Measurements from ENCODE around the gene ENO3. TPM values are rescaled to one million over a fixed set of nuclear protein-coding genes. Genes with fewer than 3 reads are reported as not detected.

ENO3 gene
- total RNA-seq, 1 experiment from 2014 or later, result 24.6 TPM

- TF ChIP-seq ZBTB33 (IDR thresholded peaks at IDR 0.05; ENCODE audit: extremely low read depth, insufficient replicate concordance, low read length), result no peak
- TF ChIP-seq CTCF (IDR thresholded peaks at IDR 0.05 in 2 of 3, conservative IDR thresholded peaks at IDR 0.05 in 1 of 3; ENCODE audit: borderline replicate concordance in 1 of 3, insufficient read depth in 1 of 3, low read depth in 2 of 3, low read length in 2 of 3), result no peak
- TF ChIP-seq MAX (IDR thresholded peaks at IDR 0.05), result no peak
- no peak for TF ChIP-seq ATF3 (IDR thresholded peaks at IDR 0.05)
- no peak for TF ChIP-seq POLR2AphosphoS5 (IDR thresholded peaks at IDR 0.05; ENCODE audit: low read depth, low read length)
- TF ChIP-seq CEBPB (IDR thresholded peaks at IDR 0.05; ENCODE audit: low read depth), result no peak
Observed at GRCh38 chr17:4901648-4902344, 49.1 kb upstream of the ENO3 start (continued).

GRCh38 chr17:4902540-4902939 is 48.4 kb upstream of the ENO3 start:
- H3K9ac ChIP-seq (ENCODE audit: low read length), result no peak overlapping the region
- H4K20me1 ChIP-seq (ENCODE audit: insufficient read depth), result no peaks in the 10 kb centered on the region
- H3K4me3 ChIP-seq (replicated peaks in 1 of 2; ENCODE audit: low read depth in 1 of 2, low read length in 2 of 2), result no peak overlapping the region
- DNase-seq (ENCODE audit: low read depth, low spot score), result no peak
- ChIA-PET RAD21 (ENCODE audit: low non-redundant PET in 1 of 2, low total read pairs in 2 of 2, uncharacterized antibody in 2 of 2, unreplicated experiment in 2 of 2) (interaction anchor here in 1 of 2 experiments (0.6 kb wide), 1 partner anchor 8 kb away, joined by 3 read pairs; no protein-coding TSS in a partner anchor), CTCF (interaction anchor here (0.9 to 2.1 kb wide), 5 partner anchors 38 to 276 kb away, joined by 3 to 7 read pairs (median 3); partner anchors contain the start of genes RNF167, SLC25A11 and SPAG7), POLR2A (no interaction called here)
- TF ChIP-seq POLR2AphosphoS5 (IDR thresholded peaks at IDR 0.05; ENCODE audit: low read depth, low read length), result 0 out of 2 replicates have a peak, but pooled peaks have one; percentile 6
- TF ChIP-seq SRF (IDR thresholded peaks at IDR 0.05; ENCODE audit: low read depth), result no peak
- TF ChIP-seq ZFX (IDR thresholded peaks at IDR 0.05), result no peak
- no peak for TF ChIP-seq FOSL1 (IDR thresholded peaks at IDR 0.05; ENCODE audit: low read depth)
- TF ChIP-seq MAX (IDR thresholded peaks at IDR 0.05), result no peak
- TF ChIP-seq YY1 (IDR thresholded peaks at IDR 0.05; ENCODE audit: extremely low read depth, insufficient replicate concordance, low read depth, low read length), result no peak
- no peak for TF ChIP-seq ATF3 (IDR thresholded peaks at IDR 0.05)
- peaks cover 10 to 14% of the 10 kb centered on the region in 2 experiments for H3K4me1 ChIP-seq (ENCODE audit: control insufficient read depth in 1 of 2, insufficient read depth in 2 of 2, low read length in 2 of 2)
- H2AFZ ChIP-seq (ENCODE audit: low read depth, low read length, poor library complexity, severe bottlenecking), result no peak overlapping the region
- H3K9me3 ChIP-seq (ENCODE audit: control insufficient read depth in 1 of 2, insufficient read depth in 1 of 2, low read depth in 1 of 2, low read length in 2 of 2), result no peaks in the 10 kb centered on the region
- no peaks in the 10 kb centered on the region for H3K27me3 ChIP-seq (ENCODE audit: insufficient read depth, low read length)
- H3K36me3 ChIP-seq (ENCODE audit: control insufficient read depth in 1 of 2, insufficient read depth in 2 of 2, low read length in 2 of 2), result no peaks in the 10 kb centered on the region; a peak in 1 of 4 replicates
- no TSS peak for BruUV-seq (replicated peaks)
- no peak overlapping the region; the same call in 1 of the 2 replicates for H3K27ac ChIP-seq (ENCODE audit: low read depth, low read length)
- no peaks in the 10 kb centered on the region for H3K79me2 ChIP-seq (ENCODE audit: insufficient read depth, low read length)
- peak overlapping the region; percentile 45; the same call in 1 of the 2 replicates for H3K4me2 ChIP-seq (ENCODE audit: low read length)
- H3K9me2 ChIP-seq (ENCODE audit: insufficient read depth), result no peaks in the 10 kb centered on the region
- intact Hi-C loops (cut with micrococcal nuclease), result no loop called here
- ATAC-seq, result no peak
